HG02970 (cell line): Measurements from ENCODE around the gene KCNE4.

Source experiments
- ATAC-seq: cut with Tn5 transposase; IDR thresholded peaks from one replicate; pipeline ENCODE4 v1.9.1; 2021; ENCODE audit warnings: mild to moderate bottlenecking, moderate library complexity, moderate number of reproducible peaks; ENCODE audit not compliant: unreplicated experiment, low FRiP score

KCNE4 gene

GRCh38 chr2:223051693-223052289 lies at the start of gene KCNE4:
KCNE4 (plus strand) TSS chr2:223052190; CDS start chr2:223052831, 641 bp downstream.
- no peak for ATAC-seq

- no peak for ATAC-seq
Observed at GRCh38 chr2:223003191-223003590, 48.8 kb upstream of the KCNE4 start.

GRCh38 chr2:223005496-223005895 lies 46.5 kb upstream of the KCNE4 start:
- ATAC-seq: no peak

- no peak for ATAC-seq
Observed at GRCh38 chr2:223007531-223007930, 44.5 kb upstream of the KCNE4 start.

GRCh38 chr2:223008162-223008561 lies 43.8 kb upstream of the KCNE4 start:
- ATAC-seq: no peak

GRCh38 chr2:223008956-223009355 lies 43.0 kb upstream of the KCNE4 start:
- no peak for ATAC-seq

GRCh38 chr2:223010641-223011040 lies 41.3 kb upstream of the KCNE4 start:
- no peak for ATAC-seq

GRCh38 chr2:223012291-223012690 lies 39.7 kb upstream of the KCNE4 start:
- no peak for ATAC-seq

GRCh38 chr2:223019390-223019930 lies 32.5 kb upstream of the KCNE4 start:
- ATAC-seq: no peak

- no peak for ATAC-seq
Observed at GRCh38 chr2:223019987-223020717, 31.8 kb upstream of the KCNE4 start.

GRCh38 chr2:223020971-223021675 lies 30.9 kb upstream of the KCNE4 start:
- no peak for ATAC-seq

GRCh38 chr2:223026357-223027110 lies 25.5 kb upstream of the KCNE4 start:
- no peak for ATAC-seq

- no peak for ATAC-seq
Observed at GRCh38 chr2:223027442-223027841, 24.5 kb upstream of the KCNE4 start.

GRCh38 chr2:223029287-223029686 lies 22.7 kb upstream of the KCNE4 start:
- no peak for ATAC-seq

- no peak for ATAC-seq
Observed at GRCh38 chr2:223032187-223033142, 19.5 kb upstream of the KCNE4 start.

GRCh38 chr2:223034221-223034975 lies 17.6 kb upstream of the KCNE4 start:
- ATAC-seq: no peak

- ATAC-seq: no peak
Observed at GRCh38 chr2:223036790-223037444, 15.1 kb upstream of the KCNE4 start.

GRCh38 chr2:223037445-223037800 lies 14.6 kb upstream of the KCNE4 start:
- no peak for ATAC-seq
